ENCODE results near the gene NEURL1.

NEURL1 gene

DNA sequence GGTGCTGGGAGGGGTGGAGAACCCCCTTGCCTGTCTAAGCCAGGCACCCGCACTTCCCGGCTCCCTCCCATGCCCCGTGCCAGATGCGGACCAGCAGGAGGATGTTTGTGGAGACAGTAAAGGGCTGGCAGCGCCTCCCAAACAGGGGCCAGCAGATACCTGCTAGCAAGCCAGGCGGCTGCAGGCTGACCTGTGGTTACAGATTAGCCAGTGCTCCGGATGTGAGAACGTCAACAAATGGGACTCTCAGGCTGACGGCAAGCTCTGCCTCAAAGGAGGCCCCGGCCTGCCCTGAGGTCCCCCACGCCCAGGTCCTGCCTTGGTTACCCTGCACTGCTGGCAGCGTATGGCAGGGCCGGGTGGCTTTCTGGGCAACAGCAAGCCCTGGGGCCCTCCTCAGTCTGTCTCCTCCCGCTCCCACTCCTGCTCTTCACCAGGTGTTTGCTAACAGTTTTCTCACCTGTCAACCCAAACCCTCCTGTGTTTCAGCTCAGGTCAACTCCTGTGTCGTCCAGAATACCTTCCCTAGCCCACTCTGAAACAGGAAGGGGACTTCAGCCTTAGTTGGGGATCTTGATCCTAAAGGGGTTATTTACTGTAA is 85.4 kb downstream of the NEURL1 start:
- no peak overlapping the region for H3K4me3 ChIP-seq
- H3K27ac ChIP-seq, result no peak overlapping the region
- no peak for TF ChIP-seq CTCF (IDR thresholded peaks at IDR 0.05)
- DNase-seq (ENCODE audit: low spot score), result no peak

GRCh38 chr10:103580011-103580410 is 86.5 kb downstream of the NEURL1 start:
- H3K27ac ChIP-seq, result peak overlapping the region in 1 of 2 donors; percentile 54
- DNase-seq (ENCODE audit: low spot score), result no peak
- no peak overlapping the region for H3K4me3 ChIP-seq
- no peak for TF ChIP-seq CTCF (IDR thresholded peaks at IDR 0.05)

GRCh38 chr10:103580430-103580829 is 86.9 kb downstream of the NEURL1 start:
- Histone ChIP-seq H3K4me3 (no peak overlapping the region), H3K27ac (peak overlapping the region in 1 of 2 donors; percentile 54)
- no peak for TF ChIP-seq CTCF (IDR thresholded peaks at IDR 0.05)
- DNase-seq (ENCODE audit: low spot score), result no peak

DNA sequence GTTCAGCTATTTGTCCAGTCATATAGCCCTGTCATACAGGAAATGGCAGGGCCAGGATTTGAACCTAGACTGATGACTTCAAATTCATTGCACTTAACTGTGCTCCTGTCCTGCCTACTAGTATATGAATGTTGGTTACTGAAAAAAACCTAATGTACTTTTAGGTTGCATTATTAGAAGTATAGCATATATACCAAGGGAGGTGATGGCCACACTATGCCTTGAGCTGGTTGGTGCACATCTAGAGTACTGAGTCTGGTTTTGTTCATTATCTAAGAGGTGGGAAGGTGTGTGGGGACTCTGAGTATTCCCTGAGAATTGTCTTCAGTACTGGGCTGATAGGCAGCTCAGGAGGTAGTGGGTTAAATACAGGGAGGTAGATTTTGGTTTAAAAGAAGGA is 88.0 kb downstream of the NEURL1 start:
- Histone ChIP-seq H3K27ac (no peak overlapping the region), H3K4me3 (no peak overlapping the region)
- DNase-seq (ENCODE audit: low spot score), result no peak
- TF ChIP-seq CTCF (IDR thresholded peaks at IDR 0.05), result no peak

GRCh38 chr10:103582331-103583123 is 89.0 kb downstream of the NEURL1 start:
- no peak for TF ChIP-seq CTCF (IDR thresholded peaks at IDR 0.05)
- no peak for DNase-seq (ENCODE audit: low spot score)
- Histone ChIP-seq H3K4me3 (no peak overlapping the region), H3K27ac (peak overlapping the region in 1 of 2 donors; percentile 42)

DNA sequence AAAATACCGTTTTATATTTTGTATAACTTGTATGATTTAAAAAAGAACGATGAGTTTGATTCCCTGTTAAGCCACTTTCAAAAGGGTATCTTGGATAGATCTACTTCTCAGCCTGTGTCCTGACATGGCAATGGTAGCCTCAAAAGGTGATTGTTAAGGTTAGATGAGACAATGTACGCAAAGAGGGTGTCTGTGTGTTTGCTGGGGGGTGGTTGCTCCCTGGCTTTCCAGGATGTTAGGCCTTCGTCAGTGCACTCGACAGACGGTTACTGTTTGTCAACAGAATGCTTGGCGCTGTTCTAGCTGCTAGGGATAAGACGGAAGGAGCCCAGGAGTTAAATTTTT is 90.3 kb downstream of the NEURL1 start:
- DNase-seq (ENCODE audit: low spot score), result no peak
- Histone ChIP-seq H3K27ac (no peak overlapping the region), H3K4me3 (peak overlapping the region; percentile 66)
- no peak for TF ChIP-seq CTCF (IDR thresholded peaks at IDR 0.05)

Measured in coronary artery (tissue), 2 donors.